Left forelimb (tissue), 1 donor: ENCODE measurements around the gene IFNB1.

Source experiments
- DNase-seq: peaks from one replicate; pipeline ENCODE4 v3.0.0-alpha.2; 2018; ENCODE audit warnings: low spot score

The IFNB1 gene

GRCh38 chr9:21077781-21078180 is at the start of gene IFNB1:
IFNB1 (minus strand) TSS chr9:21077942; CDS start chr9:21077869, 73 bp downstream.
- no peak for DNase-seq

GRCh38 chr9:21121595-21122251 is 44.0 kb upstream of the IFNB1 start:
- DNase-seq = no peak

GRCh38 chr9:21121079-21121478 is 43.3 kb upstream of the IFNB1 start:
- DNase-seq = no peak

GRCh38 chr9:21119093-21119770 is 41.5 kb upstream of the IFNB1 start:
- DNase-seq = no peak

- DNase-seq = no peak
Measured at GRCh38 chr9:21114311-21114710, 36.6 kb upstream of the IFNB1 start.

- no peak for DNase-seq
Measured at GRCh38 chr9:21110708-21111576, 33.2 kb upstream of the IFNB1 start.

- DNase-seq = no peak
Measured at GRCh38 chr9:21104787-21105186, 27.0 kb upstream of the IFNB1 start.

- DNase-seq = no peak
Measured at GRCh38 chr9:21102305-21102704, 24.6 kb upstream of the IFNB1 start.

GRCh38 chr9:21097817-21098216 is 20.1 kb upstream of the IFNB1 start:
- no peak for DNase-seq

- DNase-seq = no peak
Measured at GRCh38 chr9:21096901-21097255, 19.1 kb upstream of the IFNB1 start.

- DNase-seq = no peak
Measured at GRCh38 chr9:21096172-21096900, 18.6 kb upstream of the IFNB1 start.

GRCh38 chr9:21095561-21095960 is 17.8 kb upstream of the IFNB1 start:
- DNase-seq = no peak

- DNase-seq = no peak
Measured at GRCh38 chr9:21086538-21086937, 8.8 kb upstream of the IFNB1 start.

- DNase-seq = no peak
Measured at GRCh38 chr9:21085005-21085404, 7.3 kb upstream of the IFNB1 start.

- DNase-seq = no peak
Measured at GRCh38 chr9:21084242-21084850, 6.6 kb upstream of the IFNB1 start.

- no peak for DNase-seq
Measured at GRCh38 chr9:21082671-21083070, 4.9 kb upstream of the IFNB1 start.

- DNase-seq = no peak
Measured at GRCh38 chr9:21081999-21082398, 4.3 kb upstream of the IFNB1 start.

- DNase-seq = no peak
Measured at GRCh38 chr9:21081451-21081850, 3.7 kb upstream of the IFNB1 start.

GRCh38 chr9:21080793-21081192 is 3.1 kb upstream of the IFNB1 start:
- no peak for DNase-seq

GRCh38 chr9:21078702-21079101 is 960 bp upstream of the IFNB1 start:
- no peak for DNase-seq

GRCh38 chr9:21075484-21075883 is 2.3 kb downstream of the IFNB1 start:
- no peak for DNase-seq

- DNase-seq = no peak
Measured at GRCh38 chr9:21070906-21071305, 6.8 kb downstream of the IFNB1 start.
